GM21423 (cell line): Measurements from ENCODE around the gene GPI.
"Not testable (repeated sequence)": the region's sequence is repeated elsewhere in the genome, so short reads cannot be mapped to it uniquely, and the experiment has no call there.

Experiments
- ATAC-seq: cut with Tn5 transposase; IDR thresholded peaks from one replicate; pipeline ENCODE4 v1.9.1; 2021; ENCODE audit warnings: mild to moderate bottlenecking, moderate library complexity; ENCODE audit not compliant: unreplicated experiment

The GPI gene

GRCh38 chr19:34364830-34365462 is at the start of gene GPI:
GPI (plus strand) TSS chr19:34365196; CDS start chr19:34365267, 71 bp downstream.
- ATAC-seq, result peak; percentile 59

DNA sequence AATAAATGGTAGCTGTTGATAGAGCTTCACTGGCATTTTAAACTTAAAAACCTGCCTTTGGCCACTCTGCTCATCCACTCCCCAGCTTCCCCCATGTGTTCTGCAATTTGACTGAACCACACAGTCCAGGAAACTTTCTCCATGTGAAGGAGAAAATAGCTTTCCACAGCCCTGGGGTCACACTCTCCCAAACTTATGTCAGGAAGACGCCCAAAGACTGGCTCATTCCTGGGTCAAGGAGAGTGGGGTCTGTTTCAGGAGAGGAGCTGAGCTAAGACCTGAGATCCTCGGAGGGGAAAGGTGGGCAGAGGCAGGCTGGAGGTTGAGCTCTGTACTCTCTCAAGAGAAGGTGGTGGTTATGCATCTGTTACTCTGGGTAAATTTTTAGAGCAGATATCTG is 48.7 kb upstream of the GPI start:
- no peak for ATAC-seq

- no peak for ATAC-seq
Measured at GRCh38 chr19:34316741-34317301, 48.2 kb upstream of the GPI start.

DNA sequence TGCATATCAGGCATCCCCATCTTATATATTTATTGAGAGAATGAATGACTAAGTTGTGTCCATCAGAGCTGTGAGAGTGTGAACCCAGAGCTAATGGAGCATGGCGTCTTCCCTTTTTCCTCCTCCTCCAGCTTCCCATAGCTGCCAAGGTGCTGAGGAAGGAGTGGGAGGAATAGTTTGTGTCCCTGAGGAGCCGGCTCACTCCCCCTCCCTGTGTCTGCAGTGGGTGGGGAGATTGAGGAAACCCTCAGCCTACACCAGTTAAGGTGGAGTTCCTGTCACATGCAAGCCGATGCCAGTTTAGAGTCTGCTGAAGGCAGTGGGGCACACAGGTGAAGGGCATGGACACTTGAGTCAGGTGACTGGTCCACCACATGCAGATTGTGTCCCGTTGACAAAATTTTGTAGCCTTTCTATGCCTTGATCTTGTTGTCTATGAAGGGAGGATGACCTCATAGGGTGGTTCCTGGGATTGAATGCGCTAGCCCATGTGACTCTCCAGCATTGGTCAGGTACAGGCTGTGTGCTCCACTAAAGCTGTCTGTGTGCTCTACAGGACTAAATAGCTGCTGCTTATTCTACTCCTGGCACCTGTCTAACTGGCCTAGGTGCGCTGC is 47.6 kb upstream of the GPI start:
- no peak for ATAC-seq

- ATAC-seq, result no peak
Measured at GRCh38 chr19:34319230-34319585, 45.8 kb upstream of the GPI start.

DNA sequence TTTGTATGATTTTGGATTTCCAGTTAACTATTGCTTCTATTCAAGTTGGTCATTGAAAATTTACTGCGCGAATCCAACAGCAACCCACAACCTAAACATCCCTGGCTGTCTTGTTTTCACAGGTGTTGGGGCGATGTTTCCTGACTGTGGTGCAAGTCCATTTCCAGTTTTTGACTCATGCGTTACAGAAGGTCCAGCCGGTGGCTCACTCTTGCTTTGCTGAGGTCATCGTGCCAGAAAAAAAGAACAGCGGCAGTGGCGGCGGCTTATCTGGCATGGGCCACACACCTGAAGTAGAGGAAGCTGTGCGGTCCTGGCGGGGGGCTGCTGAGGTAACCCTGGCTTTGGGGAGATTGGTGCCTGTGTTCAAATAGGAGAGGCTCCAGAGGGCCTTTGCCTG is 45.2 kb upstream of the GPI start:
- no peak for ATAC-seq

DNA sequence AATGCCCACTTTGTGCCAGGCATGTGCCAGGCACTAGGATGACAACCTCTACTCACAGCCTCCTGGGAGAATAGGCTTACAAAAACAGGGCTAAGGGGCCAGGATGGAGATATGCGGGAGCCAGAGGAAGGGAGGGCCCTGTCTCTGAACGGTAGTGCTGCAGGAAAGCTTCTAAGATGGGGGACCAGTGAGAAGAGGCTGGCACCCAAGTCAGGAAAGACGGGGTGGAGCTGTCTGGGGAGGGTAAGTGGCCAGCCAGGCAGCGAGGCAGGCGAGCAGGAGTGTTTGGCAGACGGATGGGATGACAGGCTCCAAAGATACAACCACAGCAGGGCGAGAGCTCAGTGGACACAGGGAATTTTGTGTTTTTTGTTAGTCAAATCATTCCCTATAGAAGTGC is 44.7 kb upstream of the GPI start:
- ATAC-seq, result no peak

DNA sequence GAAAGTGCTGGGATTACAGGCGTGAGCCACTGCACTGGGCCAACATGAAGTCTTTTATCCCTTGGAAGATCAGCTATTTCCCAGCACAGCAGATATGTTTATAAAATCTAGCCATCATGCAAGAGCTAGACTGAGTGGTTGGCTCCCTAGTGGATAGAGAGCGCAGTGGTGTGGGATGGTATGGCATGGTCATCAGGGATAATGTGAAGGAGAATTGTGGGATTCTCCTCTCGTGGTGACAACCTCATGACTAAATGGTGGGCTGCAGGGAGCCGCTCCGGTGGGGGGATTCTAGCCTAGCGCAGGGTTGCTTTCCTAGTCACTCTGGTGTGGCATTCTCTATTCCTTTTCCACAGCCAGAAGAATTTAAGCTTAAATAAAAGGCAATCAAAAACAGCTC is 43.3 kb upstream of the GPI start:
- no peak for ATAC-seq

DNA sequence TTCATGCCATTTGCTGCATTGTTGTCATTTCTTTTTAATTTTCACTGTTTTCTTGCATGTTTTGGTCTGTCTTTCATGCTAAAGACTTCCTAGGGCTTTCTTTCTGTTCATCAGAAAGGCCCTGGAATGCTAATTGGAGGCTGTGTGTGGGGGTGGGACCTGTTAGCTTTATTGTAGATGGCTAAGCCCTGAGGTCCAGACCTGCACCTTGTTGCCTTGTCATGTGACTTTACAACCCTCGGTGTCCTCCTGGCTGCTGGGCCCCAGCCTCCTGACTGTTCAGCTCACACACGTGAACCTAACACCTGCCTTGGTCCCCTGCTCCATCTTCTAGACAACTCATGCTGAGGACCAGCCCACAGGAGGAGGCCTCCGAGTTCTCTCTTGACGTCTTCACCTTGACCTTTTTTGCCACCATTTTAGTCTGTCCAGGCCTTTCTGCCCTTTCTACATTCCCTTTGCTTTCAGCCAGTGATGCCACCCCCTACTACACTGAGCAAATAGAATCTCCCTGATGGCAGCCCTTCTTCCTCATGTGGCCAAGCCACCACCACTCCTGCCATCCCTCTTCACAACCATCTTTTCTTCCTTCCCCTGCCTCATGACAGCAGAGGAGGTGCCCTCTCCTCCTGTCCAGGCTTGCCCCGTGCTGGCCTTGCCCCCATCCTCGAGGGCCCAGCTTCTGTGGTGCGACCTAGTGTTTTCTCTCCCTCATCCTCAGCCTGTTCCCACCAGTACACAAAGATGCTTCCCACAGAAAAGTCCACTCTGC is 41.4 kb upstream of the GPI start:
- ATAC-seq, result no peak

DNA sequence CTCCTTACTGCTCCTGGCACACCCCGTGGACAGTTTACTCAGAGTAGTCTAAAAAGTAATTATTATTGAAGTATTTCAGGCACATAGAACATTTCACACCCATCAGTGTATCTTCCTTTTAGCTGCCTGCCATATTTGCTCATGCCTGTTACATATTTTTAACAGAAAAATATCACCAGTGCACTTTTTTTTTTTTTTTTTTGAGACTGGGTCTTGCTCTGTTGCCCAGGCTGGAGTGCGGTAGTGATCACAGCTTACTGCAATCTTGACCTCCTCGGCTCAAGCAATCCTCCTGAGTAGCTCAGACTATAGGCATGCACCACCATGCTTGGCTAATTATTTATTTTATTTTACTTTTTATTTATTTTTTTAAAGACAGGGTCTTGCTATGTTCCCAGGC is 40.7 kb upstream of the GPI start:
- no peak for ATAC-seq

DNA sequence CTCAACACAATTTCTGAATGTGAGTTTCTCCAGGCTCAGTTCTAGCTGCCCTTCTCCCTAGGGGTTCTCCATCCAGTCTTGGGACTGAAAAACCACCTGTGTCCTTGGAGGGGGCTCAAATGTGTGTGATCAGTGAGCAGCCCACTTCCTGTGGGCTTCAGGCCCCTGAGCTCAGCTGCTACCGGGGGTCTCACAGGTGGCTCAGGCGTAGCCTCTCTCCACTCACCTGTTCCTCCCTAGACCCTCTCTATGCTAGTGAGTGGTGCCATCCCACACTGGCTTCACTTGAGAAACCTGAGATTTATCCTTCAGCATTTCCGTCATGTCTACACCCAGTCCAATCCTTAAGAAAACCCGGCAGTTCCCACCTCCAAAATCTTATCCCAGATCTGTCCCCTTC is 39.8 kb upstream of the GPI start:
- no peak for ATAC-seq

- ATAC-seq, result no peak
Measured at GRCh38 chr19:34325981-34326787, 38.8 kb upstream of the GPI start.

GRCh38 chr19:34327851-34328250 is 37.1 kb upstream of the GPI start:
- no peak for ATAC-seq

GRCh38 chr19:34328982-34329381 is 36.0 kb upstream of the GPI start:
- ATAC-seq, result no peak

GRCh38 chr19:34330116-34330515 is 34.9 kb upstream of the GPI start:
- no peak for ATAC-seq

- ATAC-seq, result not testable (repeated sequence)
Measured at GRCh38 chr19:34330596-34330995, 34.4 kb upstream of the GPI start.

DNA sequence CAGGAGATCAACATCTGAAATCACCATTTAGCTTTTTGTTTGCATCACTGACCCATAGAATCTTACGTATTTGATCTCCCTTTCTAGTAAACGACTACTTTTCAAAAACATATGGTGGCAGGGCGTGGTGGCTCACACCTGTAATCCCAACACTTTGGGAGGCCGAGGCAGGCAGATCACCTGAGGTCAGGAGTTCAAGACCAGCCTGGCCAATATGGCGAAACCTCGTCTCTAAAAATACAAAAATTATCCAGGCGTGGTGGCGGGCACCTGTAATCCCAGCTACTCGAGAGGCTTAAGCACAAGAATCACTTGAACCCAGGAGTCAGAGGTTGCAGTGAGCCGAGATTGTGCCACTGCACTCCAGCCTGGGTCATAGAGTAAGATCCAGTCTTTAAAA is 33.4 kb upstream of the GPI start:
- ATAC-seq, result not testable (repeated sequence)

- ATAC-seq, result no peak
Measured at GRCh38 chr19:34332027-34332760, 32.8 kb upstream of the GPI start.

GRCh38 chr19:34335914-34336313 is 29.1 kb upstream of the GPI start:
- ATAC-seq, result no peak

DNA sequence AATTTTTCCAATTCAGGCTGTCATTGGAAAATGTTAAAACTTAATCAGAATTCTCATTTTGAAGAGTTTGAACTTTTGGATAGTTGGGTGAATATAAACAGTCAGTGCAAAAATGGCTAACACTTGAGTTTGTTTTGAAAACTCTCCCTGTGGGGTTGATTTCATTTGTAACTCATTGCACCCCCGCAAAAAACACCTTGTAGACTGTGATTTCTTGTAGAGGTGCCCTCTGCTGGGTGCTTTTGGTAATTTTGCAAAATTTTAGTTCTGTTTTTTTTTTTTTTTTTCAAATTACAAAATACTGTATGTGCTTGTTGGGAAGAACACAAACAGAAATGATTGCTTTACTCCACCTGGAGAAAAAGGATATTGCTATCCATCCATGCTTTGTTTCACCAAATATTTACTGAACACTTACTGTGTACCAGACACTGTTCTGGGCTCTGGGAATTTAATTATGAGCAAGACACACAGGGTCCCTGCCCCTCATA is 28.2 kb upstream of the GPI start:
- no peak for ATAC-seq
